ENCODE measurements around the gene IRF2BP2.

Gene IRF2BP2

DNA sequence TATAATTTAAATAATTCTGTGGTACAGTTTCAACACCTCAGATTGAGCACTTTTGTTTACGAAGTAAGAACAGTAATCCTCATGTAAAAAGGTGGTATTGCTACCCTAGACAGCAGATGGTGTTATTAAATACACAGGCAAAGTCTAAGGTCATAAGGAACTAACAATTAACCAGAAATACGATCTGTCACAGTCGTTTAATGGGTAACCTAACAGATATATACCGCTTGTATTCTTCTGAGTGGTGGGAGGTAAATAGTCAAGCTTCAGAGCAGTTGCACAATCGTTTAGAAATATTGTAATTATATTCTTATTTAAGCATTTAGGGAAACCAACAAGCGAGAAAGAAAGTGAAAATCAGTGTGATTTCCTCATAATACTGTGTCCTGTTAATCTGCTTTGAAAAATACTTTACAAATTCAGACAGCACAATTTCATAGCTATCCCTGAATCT lies 9.8 kb upstream of the IRF2BP2 start:
- TF ChIP-seq, protein P1, sequence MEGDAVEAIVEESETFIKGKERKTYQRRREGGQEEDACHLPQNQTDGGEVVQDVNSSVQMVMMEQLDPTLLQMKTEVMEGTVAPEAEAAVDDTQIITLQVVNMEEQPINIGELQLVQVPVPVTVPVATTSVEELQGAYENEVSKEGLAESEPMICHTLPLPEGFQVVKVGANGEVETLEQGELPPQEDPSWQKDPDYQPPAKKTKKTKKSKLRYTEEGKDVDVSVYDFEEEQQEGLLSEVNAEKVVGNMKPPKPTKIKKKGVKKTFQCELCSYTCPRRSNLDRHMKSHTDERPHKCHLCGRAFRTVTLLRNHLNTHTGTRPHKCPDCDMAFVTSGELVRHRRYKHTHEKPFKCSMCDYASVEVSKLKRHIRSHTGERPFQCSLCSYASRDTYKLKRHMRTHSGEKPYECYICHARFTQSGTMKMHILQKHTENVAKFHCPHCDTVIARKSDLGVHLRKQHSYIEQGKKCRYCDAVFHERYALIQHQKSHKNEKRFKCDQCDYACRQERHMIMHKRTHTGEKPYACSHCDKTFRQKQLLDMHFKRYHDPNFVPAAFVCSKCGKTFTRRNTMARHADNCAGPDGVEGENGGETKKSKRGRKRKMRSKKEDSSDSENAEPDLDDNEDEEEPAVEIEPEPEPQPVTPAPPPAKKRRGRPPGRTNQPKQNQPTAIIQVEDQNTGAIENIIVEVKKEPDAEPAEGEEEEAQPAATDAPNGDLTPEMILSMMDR (IDR thresholded peaks at IDR 0.05; ENCODE audit: low read length, missing control alignments) = no peak
- no peak for DNase-seq (ENCODE audit: low read depth)

DNA sequence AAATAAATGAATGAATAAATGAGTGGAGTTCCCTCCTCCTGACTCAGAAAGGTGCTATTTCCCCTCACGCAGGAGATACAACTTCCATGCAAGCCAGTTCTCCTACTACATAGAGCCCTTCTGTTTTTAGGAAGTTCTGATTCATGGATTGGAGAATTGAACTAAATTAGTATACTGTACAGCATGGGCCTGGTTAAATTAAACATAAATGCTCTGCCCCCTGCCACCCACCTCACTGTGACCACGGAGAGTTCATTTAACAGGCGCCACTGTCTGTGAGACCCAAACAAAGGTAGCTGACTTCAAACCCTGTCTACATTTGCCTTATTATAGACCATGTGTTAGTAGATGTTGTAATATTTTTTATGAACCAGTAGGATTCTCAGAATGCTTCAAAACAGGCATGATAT lies 9.1 kb upstream of the IRF2BP2 start:
- TF ChIP-seq, protein P1 (IDR thresholded peaks at IDR 0.05; ENCODE audit: low read length, missing control alignments) = no peak
- DNase-seq (ENCODE audit: low read depth) = peak; percentile 41
- H3K4me3 ChIP-seq (replicated peaks; ENCODE audit: low read depth, low read length) = no peak overlapping the region

More for the DNA sequence above, 9.8 kb upstream of the IRF2BP2 start:
- no peak overlapping the region for H3K4me3 ChIP-seq (replicated peaks; ENCODE audit: low read depth, low read length)

DNA sequence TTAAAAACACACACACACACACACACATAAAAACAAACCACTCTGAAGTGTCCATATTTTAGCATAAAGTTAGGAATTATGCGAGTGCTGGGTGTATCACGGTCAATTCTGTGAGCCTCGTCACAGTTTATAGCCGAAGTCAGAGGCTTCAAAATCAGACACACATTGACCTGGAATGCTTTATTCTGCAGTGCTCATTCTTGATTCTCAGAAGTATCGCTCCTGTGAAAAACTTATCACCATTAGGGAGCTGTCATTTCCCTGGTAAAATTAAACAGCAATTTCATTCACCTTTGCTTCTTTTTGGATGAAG lies 8.7 kb upstream of the IRF2BP2 start:
- no peak overlapping the region for H3K4me3 ChIP-seq (replicated peaks; ENCODE audit: low read depth, low read length)
- TF ChIP-seq, protein P1 (IDR thresholded peaks at IDR 0.05; ENCODE audit: low read length, missing control alignments) = no peak
- DNase-seq (ENCODE audit: low read depth) = no peak

DNA sequence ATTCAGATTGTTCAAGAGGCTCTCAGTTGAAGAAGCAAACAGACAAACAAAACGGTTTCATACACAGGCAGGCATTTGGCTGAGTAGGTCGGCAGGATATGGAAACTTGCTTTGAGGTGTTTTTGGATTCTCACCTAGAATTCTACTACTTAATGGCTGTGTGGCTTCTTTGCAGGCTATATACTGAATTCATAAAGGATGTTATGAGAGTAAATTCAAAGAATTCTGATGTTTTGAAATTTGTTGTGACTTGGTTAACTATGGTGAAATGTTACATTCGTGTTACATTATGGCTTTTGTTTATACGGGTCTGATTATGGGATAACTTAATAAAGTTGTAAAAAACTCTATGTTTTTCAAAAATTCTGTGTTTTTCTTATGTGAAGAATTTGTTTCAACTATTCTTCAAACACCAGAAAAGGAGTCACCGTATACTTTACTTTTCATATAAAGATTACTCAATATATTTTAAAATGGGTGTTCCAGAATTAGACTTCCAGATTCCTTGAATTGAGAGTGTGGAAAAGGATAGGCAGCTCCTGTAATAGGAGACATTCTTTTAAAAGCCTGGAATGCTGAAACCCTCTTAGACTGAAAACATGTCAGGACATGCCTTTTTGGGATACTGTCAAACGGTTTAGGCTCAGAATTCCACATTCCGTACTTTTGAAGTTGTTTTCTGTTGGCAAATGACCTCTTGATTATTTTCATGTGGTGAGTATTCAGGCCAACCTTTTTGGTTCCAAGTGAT lies 8.2 kb upstream of the IRF2BP2 start:
- no peak overlapping the region for H3K4me3 ChIP-seq (replicated peaks; ENCODE audit: low read depth, low read length)
- peak; percentile 89 for DNase-seq (ENCODE audit: low read depth)
- TF ChIP-seq, protein P1 (IDR thresholded peaks at IDR 0.05; ENCODE audit: low read length, missing control alignments) = no peak

DNA sequence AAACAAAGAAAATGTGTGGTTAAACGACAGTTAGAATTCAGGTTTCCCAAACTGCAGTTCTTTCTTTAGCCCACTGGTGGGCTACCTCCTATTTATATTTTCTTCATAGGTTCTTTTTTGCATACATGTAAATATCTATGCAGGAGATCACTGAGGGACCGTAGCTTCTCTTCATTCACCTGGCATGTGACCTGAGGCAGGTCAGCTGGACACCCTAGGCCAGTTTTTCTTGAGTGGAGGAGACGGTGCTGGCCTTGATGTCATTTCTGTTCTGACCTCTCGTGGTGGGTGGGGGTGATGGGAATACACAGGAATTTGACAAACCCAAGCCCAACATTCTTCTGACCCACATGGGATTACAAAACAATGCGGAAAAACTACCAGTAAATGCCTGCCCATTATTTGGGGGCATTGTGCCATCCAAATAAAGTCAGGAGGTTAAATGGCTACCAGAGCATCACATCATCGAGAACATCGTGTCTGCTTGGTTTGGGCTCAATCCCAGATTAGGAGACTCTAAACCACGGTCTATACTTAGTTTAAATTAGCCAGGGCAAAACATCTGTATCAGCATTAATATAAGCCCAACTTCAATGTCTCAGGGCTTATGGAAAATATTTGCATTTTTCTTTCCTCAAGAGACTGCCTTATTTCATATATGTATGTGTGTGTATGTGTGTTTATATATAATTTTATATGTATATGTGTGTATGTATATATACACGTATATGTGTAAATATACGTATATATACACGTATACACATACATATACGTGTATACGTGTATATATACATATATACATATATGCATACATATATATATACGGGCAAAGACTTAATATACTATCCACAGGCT lies 7.4 kb upstream of the IRF2BP2 start:
- no peak overlapping the region for H3K4me3 ChIP-seq (replicated peaks; ENCODE audit: low read depth, low read length)
- TF ChIP-seq, protein P1 (IDR thresholded peaks at IDR 0.05; ENCODE audit: low read length, missing control alignments) = peak; percentile 36
- DNase-seq (ENCODE audit: low read depth) = peak; percentile 52

DNA sequence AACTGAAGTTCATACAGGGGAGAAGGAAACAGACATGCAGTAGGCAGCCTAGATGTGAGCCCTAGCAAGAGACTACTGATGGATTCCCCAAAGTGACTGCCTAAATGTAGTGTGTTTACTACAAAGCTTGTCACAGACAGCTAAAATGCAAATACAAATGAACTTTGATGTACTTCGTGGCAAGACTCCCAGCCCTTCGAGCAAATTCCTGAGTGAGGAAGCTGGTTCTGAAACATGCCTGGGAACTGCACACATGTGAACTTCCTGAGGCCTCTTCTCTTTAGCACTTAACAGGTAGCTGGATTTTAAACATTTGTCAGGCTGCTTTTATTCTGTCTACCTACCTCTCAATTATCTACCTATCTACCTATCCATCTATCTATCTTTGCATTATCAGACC lies 6.7 kb upstream of the IRF2BP2 start:
- no peak overlapping the region for H3K4me3 ChIP-seq (replicated peaks; ENCODE audit: low read depth, low read length)
- peak; percentile 33 for DNase-seq (ENCODE audit: low read depth)
- TF ChIP-seq, protein P1 (IDR thresholded peaks at IDR 0.05; ENCODE audit: low read length, missing control alignments) = no peak
